Measurements from ENCODE around the gene ATP1B4.

Gene ATP1B4

GRCh38 chrX:120372667-120373370 lies 10.9 kb downstream of the ATP1B4 start:
- DNase-seq (ENCODE audit: low read depth in 1 of 2, low spot score in 1 of 2) = no peak

- no peak for DNase-seq (ENCODE audit: low read depth in 1 of 2, low spot score in 1 of 2)
Measured at GRCh38 chrX:120377179-120377578, 15.3 kb downstream of the ATP1B4 start.

- no peak for DNase-seq (ENCODE audit: low read depth in 1 of 2, low spot score in 1 of 2)
Measured at GRCh38 chrX:120377715-120378114, 15.8 kb downstream of the ATP1B4 start.

- DNase-seq (ENCODE audit: low read depth in 1 of 2, low spot score in 1 of 2) = no peak
Measured at GRCh38 chrX:120378570-120378969, 16.7 kb downstream of the ATP1B4 start.

GRCh38 chrX:120379937-120380681 lies 18.2 kb downstream of the ATP1B4 start:
- no peak for DNase-seq (ENCODE audit: low read depth in 1 of 2, low spot score in 1 of 2)

- no peak for DNase-seq (ENCODE audit: low read depth in 1 of 2, low spot score in 1 of 2)
Measured at GRCh38 chrX:120380699-120381098, 18.8 kb downstream of the ATP1B4 start.

- DNase-seq (ENCODE audit: low read depth in 1 of 2, low spot score in 1 of 2) = no peak
Measured at GRCh38 chrX:120401301-120401700, 39.4 kb downstream of the ATP1B4 start.

- no peak for DNase-seq (ENCODE audit: low read depth in 1 of 2, low spot score in 1 of 2)
Measured at GRCh38 chrX:120402369-120402768, 40.5 kb downstream of the ATP1B4 start.

- DNase-seq (ENCODE audit: low read depth in 1 of 2, low spot score in 1 of 2) = no peak
Measured at GRCh38 chrX:120406638-120407037, 44.7 kb downstream of the ATP1B4 start.

- DNase-seq (ENCODE audit: low read depth in 1 of 2, low spot score in 1 of 2) = no peak
Measured at GRCh38 chrX:120408168-120408567, 46.3 kb downstream of the ATP1B4 start.

- no peak for DNase-seq (ENCODE audit: low read depth in 1 of 2, low spot score in 1 of 2)
Measured at GRCh38 chrX:120419463-120419862, 57.6 kb downstream of the ATP1B4 start.

- DNase-seq (ENCODE audit: low read depth in 1 of 2, low spot score in 1 of 2) = no peak
Measured at GRCh38 chrX:120426599-120426998, 64.7 kb downstream of the ATP1B4 start.

- DNase-seq (ENCODE audit: low read depth in 1 of 2, low spot score in 1 of 2) = no peak
Measured at GRCh38 chrX:120428309-120428708, 66.4 kb downstream of the ATP1B4 start.

- DNase-seq (ENCODE audit: low read depth in 1 of 2, low spot score in 1 of 2) = no peak
Measured at GRCh38 chrX:120429776-120430540, 68.1 kb downstream of the ATP1B4 start.

Data from activated T-helper 1 cell treated with anti-CD3 and anti-CD28 coated beads, Interleukin-2, amount 50 U/mL, for 16 hours (primary cell).